Measurements from ENCODE around the gene UBE2J1. TPM values are rescaled to one million over a fixed set of nuclear protein-coding genes. Genes with fewer than 3 reads are reported as not detected.

Gene UBE2J1
- total RNA-seq, 2 donors from 2014 or later: 32.1 to 57.2 TPM

DNA sequence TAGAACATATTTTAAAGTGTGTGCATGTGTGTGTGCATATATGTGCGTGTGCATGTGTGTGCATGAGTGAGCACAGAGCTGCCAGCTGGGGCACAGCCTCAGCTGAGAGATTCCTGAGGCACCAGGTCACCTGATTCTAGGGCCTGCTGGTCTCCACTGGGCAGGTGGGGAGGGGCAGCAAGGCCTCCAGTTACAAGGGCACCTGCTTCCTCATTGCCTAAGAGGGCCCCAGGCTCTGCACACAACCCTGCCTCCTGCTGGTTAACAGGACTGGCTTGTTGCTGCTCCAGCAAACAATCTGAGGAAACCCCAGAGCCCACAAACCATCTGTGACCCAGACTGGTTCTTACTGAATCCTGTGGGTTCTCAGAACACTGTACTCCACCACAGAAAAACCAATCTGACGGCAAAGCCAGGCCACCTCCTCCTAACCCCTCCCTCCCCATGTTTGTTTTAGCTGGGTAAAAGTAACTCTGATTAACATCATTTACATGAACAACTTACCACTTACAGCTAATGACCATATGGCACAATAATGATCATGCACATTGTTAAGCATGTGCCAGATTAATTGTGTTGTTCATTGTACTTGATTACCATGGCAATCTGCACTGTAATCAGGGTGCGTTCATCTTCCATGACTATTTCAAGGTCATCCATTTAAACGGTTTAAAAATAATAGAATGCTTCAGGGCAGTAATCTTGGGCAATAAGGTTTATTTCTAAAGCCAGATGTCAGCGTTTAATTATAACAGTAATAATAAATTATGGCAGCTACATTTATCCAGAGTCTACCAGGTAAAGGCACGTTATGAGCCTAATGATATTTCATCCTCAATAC is 23.1 kb upstream of the UBE2J1 start:
- Histone ChIP-seq H3K4me3 (no peak overlapping the region), H3K4me1 (no peaks in the 10 kb centered on the region), H3K9ac (ENCODE audit: low read depth in 2 of 2, low read length in 2 of 2) (no peak overlapping the region), H3K9me3 (no peaks in the 10 kb centered on the region), H3K27ac (no peak overlapping the region), H3K36me3 (no peaks in the 10 kb centered on the region), H3K27me3 (no peaks in the 10 kb centered on the region)
- TF ChIP-seq, protein P1, sequence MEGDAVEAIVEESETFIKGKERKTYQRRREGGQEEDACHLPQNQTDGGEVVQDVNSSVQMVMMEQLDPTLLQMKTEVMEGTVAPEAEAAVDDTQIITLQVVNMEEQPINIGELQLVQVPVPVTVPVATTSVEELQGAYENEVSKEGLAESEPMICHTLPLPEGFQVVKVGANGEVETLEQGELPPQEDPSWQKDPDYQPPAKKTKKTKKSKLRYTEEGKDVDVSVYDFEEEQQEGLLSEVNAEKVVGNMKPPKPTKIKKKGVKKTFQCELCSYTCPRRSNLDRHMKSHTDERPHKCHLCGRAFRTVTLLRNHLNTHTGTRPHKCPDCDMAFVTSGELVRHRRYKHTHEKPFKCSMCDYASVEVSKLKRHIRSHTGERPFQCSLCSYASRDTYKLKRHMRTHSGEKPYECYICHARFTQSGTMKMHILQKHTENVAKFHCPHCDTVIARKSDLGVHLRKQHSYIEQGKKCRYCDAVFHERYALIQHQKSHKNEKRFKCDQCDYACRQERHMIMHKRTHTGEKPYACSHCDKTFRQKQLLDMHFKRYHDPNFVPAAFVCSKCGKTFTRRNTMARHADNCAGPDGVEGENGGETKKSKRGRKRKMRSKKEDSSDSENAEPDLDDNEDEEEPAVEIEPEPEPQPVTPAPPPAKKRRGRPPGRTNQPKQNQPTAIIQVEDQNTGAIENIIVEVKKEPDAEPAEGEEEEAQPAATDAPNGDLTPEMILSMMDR (IDR thresholded peaks at IDR 0.05): peak; percentile 16
- DNase-seq: peak; percentile 77
- intact Hi-C loops (cut with DNase I): no loop called here

DNA sequence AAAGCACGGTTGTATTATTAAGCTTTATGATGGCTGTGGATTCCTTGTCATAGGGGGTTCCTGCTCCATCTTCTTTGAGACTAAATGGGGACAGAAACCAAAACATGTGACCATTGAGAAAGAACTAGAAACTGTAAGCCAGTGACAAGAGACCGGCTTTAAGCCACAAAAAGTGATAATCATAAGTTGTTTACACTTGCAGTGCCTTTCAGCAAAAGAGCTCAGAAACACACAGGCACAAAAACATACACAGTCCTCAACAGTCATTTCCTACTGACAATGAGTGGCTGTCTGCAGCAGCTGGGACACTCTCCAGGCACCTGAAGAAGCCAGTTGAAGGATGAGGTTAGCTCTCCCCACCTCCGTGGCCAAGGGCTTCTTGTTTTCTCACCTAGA is 20.0 kb upstream of the UBE2J1 start:
- peak overlapping the region in 1 of 2 donors; percentile 2 for H3K9ac ChIP-seq (ENCODE audit: low read depth in 2 of 2, low read length in 2 of 2)
- DNase-seq: no peak
- intact Hi-C loops (cut with DNase I): loop anchor here (5.0 kb wide), 1 partner anchor 250 kb away; no protein-coding TSS in a partner anchor

DNA sequence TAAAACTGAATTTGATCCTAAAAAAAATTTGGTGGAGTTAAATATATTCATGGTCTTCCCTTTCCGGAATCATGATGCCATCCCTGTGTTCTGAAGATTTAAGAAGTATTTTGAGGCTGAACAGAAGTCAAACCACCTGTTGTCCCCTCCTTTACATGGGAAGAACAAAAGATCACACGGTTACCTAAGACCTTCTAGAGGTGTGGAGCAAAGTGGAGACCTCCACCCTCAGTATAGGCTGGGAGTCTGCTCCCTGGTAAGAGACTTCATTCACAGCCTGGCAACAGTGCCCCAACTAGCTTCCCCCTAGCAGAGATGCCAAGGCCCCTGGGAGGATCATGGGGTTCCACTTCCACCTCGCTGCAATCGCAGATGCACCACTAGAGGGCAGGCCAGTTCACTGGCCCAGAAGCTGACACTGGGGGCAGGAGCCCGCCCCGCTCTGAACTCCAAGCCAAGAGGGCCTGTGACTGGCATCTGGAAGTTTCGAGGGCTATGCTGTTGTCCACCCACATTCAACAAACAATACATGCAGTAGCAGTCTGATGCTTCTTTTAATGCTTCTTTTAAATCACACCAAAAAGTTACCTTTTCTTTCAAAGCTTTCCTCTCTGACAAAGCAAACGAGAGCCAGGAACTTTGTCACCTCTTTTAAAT is 19.5 kb upstream of the UBE2J1 start:
- Histone ChIP-seq H3K4me1 (no peaks in the 10 kb centered on the region), H3K9ac (ENCODE audit: low read depth in 2 of 2, low read length in 2 of 2) (peak overlapping the region in 1 of 2 donors; percentile 2), H3K27ac (no peak overlapping the region), H3K9me3 (no peaks in the 10 kb centered on the region), H3K36me3 (no peaks in the 10 kb centered on the region), H3K27me3 (no peaks in the 10 kb centered on the region), H3K4me3 (no peak overlapping the region)
- peak; percentile 76 for DNase-seq
- intact Hi-C loops (cut with DNase I): loop anchor here (5.0 kb wide), 1 partner anchor 250 kb away; no protein-coding TSS in a partner anchor
- TF ChIP-seq, protein P1 (IDR thresholded peaks at IDR 0.05): peak; percentile 84

More for the DNA sequence above, 20.0 kb upstream of the UBE2J1 start:
- Histone ChIP-seq H3K9me3 (no peaks in the 10 kb centered on the region), H3K4me1 (no peaks in the 10 kb centered on the region), H3K4me3 (no peak overlapping the region), H3K27me3 (no peaks in the 10 kb centered on the region), H3K36me3 (no peaks in the 10 kb centered on the region), H3K27ac (no peak overlapping the region)
- TF ChIP-seq, protein P1 (IDR thresholded peaks at IDR 0.05): no peak

DNA sequence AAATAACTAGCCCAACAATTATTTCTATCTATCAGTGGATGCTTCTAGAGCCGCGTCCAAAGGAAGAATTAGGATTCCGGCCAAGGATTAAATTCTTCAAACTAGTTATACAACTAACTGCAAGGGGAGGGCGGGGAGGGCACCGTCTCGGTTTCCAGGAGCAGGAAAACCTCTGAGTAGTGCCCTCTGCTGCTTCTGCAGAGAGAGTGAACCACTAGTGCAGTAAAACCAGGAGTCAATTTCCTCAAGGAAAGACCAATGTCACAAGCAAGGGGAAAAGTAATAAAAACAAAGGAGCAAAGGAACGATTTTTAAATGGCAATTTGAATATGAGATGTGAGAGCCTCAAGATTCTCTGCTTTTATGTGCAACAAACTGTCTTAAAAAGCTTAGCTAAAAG is 16.5 kb upstream of the UBE2J1 start:
- Histone ChIP-seq H3K36me3 (no peaks in the 10 kb centered on the region), H3K27me3 (no peaks in the 10 kb centered on the region), H3K9me3 (no peaks in the 10 kb centered on the region), H3K27ac (no peak overlapping the region), H3K9ac (ENCODE audit: low read depth in 2 of 2, low read length in 2 of 2) (no peak overlapping the region), H3K4me1 (no peaks in the 10 kb centered on the region), H3K4me3 (no peak overlapping the region)
- intact Hi-C loops (cut with DNase I): loop anchor here (5.0 to 10.0 kb wide), 2 partner anchors 54 to 387 kb away; partner anchors contain the start of gene GABRR2
- peak; percentile 46 for DNase-seq
- TF ChIP-seq, protein P1 (IDR thresholded peaks at IDR 0.05): peak; percentile 28

DNA sequence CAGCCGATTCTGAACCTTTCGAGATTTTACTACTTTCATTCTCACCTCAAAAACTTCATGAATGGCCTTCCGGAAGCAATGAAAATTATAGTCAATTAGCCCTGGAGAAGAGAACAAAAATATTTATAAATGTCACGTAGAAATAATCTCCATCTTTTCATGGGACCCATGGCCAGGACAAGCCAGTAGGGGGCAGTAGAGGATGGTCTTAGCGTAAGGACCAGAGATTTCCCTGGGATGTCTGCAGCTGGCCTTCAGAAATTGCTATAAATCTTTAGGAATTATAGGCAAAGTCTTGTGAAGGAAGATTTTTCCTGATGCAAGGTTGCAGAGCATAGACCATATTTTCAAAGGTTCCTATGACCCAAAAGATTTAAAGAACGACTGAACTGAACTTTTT is 15.6 kb upstream of the UBE2J1 start:
- no peak overlapping the region for H3K4me3 ChIP-seq
- intact Hi-C loops (cut with DNase I): loop anchor here (5.0 to 10.0 kb wide), 2 partner anchors 53 to 386 kb away; partner anchors contain the start of gene GABRR2
- TF ChIP-seq, protein P1 (IDR thresholded peaks at IDR 0.05): peak; percentile 62
- H3K36me3 ChIP-seq: no peaks in the 10 kb centered on the region
- H3K4me1 ChIP-seq: no peaks in the 10 kb centered on the region
- no peak overlapping the region for H3K27ac ChIP-seq
- peak; percentile 84 for DNase-seq
- no peak overlapping the region for H3K9ac ChIP-seq (ENCODE audit: low read depth in 2 of 2, low read length in 2 of 2)
- H3K9me3 ChIP-seq: no peaks in the 10 kb centered on the region
- no peaks in the 10 kb centered on the region for H3K27me3 ChIP-seq
